ENCODE data around the gene TMPRSS3.

TMPRSS3 gene

GRCh38 chr21:42406201-42406621 is 10.4 kb upstream of the TMPRSS3 start:
- peak; percentile 77 for DNase-seq

GRCh38 chr21:42405064-42406013 is 9.5 kb upstream of the TMPRSS3 start:
- no peak for DNase-seq

GRCh38 chr21:42404539-42404938 is 8.7 kb upstream of the TMPRSS3 start:
- no peak for DNase-seq

- DNase-seq = peak; percentile 72
Measured at GRCh38 chr21:42403611-42404231, 7.9 kb upstream of the TMPRSS3 start, which contains the start of gene UBASH3A. UBASH3A (plus strand) TSS chr21:42403902; CDS start chr21:42403946, 44 bp downstream.

GRCh38 chr21:42401820-42402251 is 6.0 kb upstream of the TMPRSS3 start:
- DNase-seq = no peak

- DNase-seq = no peak
Measured at GRCh38 chr21:42401154-42401553, 5.3 kb upstream of the TMPRSS3 start.

- no peak for DNase-seq
Measured at GRCh38 chr21:42400525-42400924, 4.7 kb upstream of the TMPRSS3 start.

GRCh38 chr21:42398436-42399028 is 2.7 kb upstream of the TMPRSS3 start:
- DNase-seq = no peak

GRCh38 chr21:42397746-42398394 is 2.0 kb upstream of the TMPRSS3 start:
- no peak for DNase-seq

- no peak for DNase-seq
Measured at GRCh38 chr21:42396799-42397745, 1.2 kb upstream of the TMPRSS3 start.

GRCh38 chr21:42395302-42395701 is 550 bp downstream of the TMPRSS3 start:
- no peak for DNase-seq

- DNase-seq = no peak
Measured at GRCh38 chr21:42393443-42393950, 2.4 kb downstream of the TMPRSS3 start.

GRCh38 chr21:42392731-42393442 is 3.0 kb downstream of the TMPRSS3 start:
- DNase-seq = no peak

GRCh38 chr21:42391297-42391696 is 4.6 kb downstream of the TMPRSS3 start:
- DNase-seq = no peak

- no peak for DNase-seq
Measured at GRCh38 chr21:42390696-42391095, 5.2 kb downstream of the TMPRSS3 start.

- no peak for DNase-seq
Measured at GRCh38 chr21:42390193-42390592, 5.7 kb downstream of the TMPRSS3 start.

GRCh38 chr21:42389449-42389835 is 6.4 kb downstream of the TMPRSS3 start:
- DNase-seq = no peak

GRCh38 chr21:42388740-42389448 is 7.0 kb downstream of the TMPRSS3 start:
- DNase-seq = no peak

- DNase-seq = no peak
Measured at GRCh38 chr21:42387843-42388340, 8.0 kb downstream of the TMPRSS3 start.

- no peak for DNase-seq
Measured at GRCh38 chr21:42387164-42387563, 8.7 kb downstream of the TMPRSS3 start.
